ENCODE data around the gene RPL34. TPM values are rescaled to one million over a fixed set of nuclear protein-coding genes. Genes with fewer than 3 reads are reported as not detected.

RPL34 gene
- total RNA-seq, 1 experiment from 2014 or later = 488 TPM

- Histone ChIP-seq H3K36me3 (ENCODE audit: control insufficient read depth, insufficient read depth, low read length) (peaks cover 8% of the 10 kb centered on the region; the same call in 1 of the 2 replicates), H3K9me3 (ENCODE audit: control insufficient read depth, insufficient read depth, low read depth, low read length) (no peaks in the 10 kb centered on the region), H3K4me1 (ENCODE audit: control insufficient read depth, insufficient read depth, low read length) (no peaks in the 10 kb centered on the region), H3K27me3 (ENCODE audit: control insufficient read depth, insufficient read depth, low read length) (no peaks in the 10 kb centered on the region), H3K4me3 (ENCODE audit: low read depth in 2 of 2, low read length in 2 of 2) (no peak overlapping the region), H3K27ac (ENCODE audit: low read length) (no peak overlapping the region)
- BruUV-seq (replicated peaks) = no TSS peak
- CTCF ChIA-PET = no interaction called here
- DNase-seq (ENCODE audit: low read depth, low spot score) (no peak), ATAC-seq (no peak)
- POLR2A ChIA-PET = no interaction called here
- intact Hi-C loops (cut with micrococcal nuclease; ENCODE audit: unreplicated experiment) = no loop called here
- in situ Hi-C loops (cut with HindIII; ENCODE audit: low pct_unique_long_range_greater_than_20kb, low sequenced_read_pairs) = no loop called here
- TF ChIP-seq TCF7L2 (IDR thresholded peaks at IDR 0.05; ENCODE audit: low read depth, low read length) (no peak), POLR2AphosphoS5 (IDR thresholded peaks at IDR 0.05; ENCODE audit: low read depth, low read length) (no peak), CTCF (IDR thresholded peaks at IDR 0.05) (no peak), SIN3A (IDR thresholded peaks at IDR 0.05; ENCODE audit: borderline replicate concordance, insufficient read depth, low read depth, low read length) (no peak), REST (IDR thresholded peaks at IDR 0.05; ENCODE audit: insufficient read depth in 1 of 2, low read depth in 2 of 2, low read length in 1 of 2) (no peak)
Observed at GRCh38 chr4:108635070-108635655, 14.8 kb downstream of the RPL34 start.

DNA sequence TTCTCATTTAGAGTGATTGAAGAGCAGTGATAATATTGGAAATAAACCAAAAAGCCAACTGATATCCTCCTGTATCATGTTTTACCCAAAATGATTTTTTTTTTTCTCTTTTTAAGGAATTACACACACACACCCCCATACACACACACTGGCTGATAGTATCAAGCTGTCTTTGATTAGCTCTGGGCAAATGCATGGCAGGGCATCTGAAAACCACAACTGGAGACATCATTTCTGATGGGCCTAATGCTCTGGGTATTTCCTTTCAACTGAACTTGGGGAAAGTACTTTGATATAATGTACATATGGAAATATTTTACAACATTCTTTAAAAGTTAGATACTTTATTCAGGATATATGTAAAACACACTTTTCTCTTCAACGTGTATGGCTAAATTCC is 15.9 kb downstream of the RPL34 start:
- no peak overlapping the region for H3K27ac ChIP-seq (ENCODE audit: low read length)
- no peak overlapping the region for H3K4me3 ChIP-seq (ENCODE audit: low read depth in 2 of 2, low read length in 2 of 2)
- in situ Hi-C loops (cut with HindIII; ENCODE audit: low pct_unique_long_range_greater_than_20kb, low sequenced_read_pairs) (no loop called here), intact Hi-C loops (cut with micrococcal nuclease; ENCODE audit: unreplicated experiment) (no loop called here)
- CTCF ChIA-PET = no interaction called here
- no peaks in the 10 kb centered on the region for H3K27me3 ChIP-seq (ENCODE audit: control insufficient read depth, insufficient read depth, low read length)
- no peak for ATAC-seq
- POLR2A ChIA-PET = no interaction called here
- TF ChIP-seq REST (IDR thresholded peaks at IDR 0.05; ENCODE audit: insufficient read depth in 1 of 2, low read depth in 2 of 2, low read length in 1 of 2) (no peak), POLR2AphosphoS5 (IDR thresholded peaks at IDR 0.05; ENCODE audit: low read depth, low read length) (no peak), SIN3A (IDR thresholded peaks at IDR 0.05; ENCODE audit: borderline replicate concordance, insufficient read depth, low read depth, low read length) (no peak), TCF7L2 (IDR thresholded peaks at IDR 0.05; ENCODE audit: low read depth, low read length) (no peak), CTCF (IDR thresholded peaks at IDR 0.05) (no peak)
- H3K9me3 ChIP-seq (ENCODE audit: control insufficient read depth, insufficient read depth, low read depth, low read length) = no peaks in the 10 kb centered on the region
- no TSS peak for BruUV-seq (replicated peaks)
- H3K4me1 ChIP-seq (ENCODE audit: control insufficient read depth, insufficient read depth, low read length) = no peaks in the 10 kb centered on the region
- H3K36me3 ChIP-seq (ENCODE audit: control insufficient read depth, insufficient read depth, low read length) = peaks cover 2% of the 10 kb centered on the region; the same call in 1 of the 2 replicates
- DNase-seq (ENCODE audit: low read depth, low spot score) = no peak

All from Panc1 (cell line).